Right hindlimb (tissue), 1 donor: Measurements from ENCODE around the gene FOXK2.
"Not testable (repeated sequence)": the region's sequence is repeated elsewhere in the genome, so short reads cannot be mapped to it uniquely, and the experiment has no call there.

Source experiments
- DNase-seq: peaks from one replicate; pipeline ENCODE4 v3.0.0-alpha.2; 2018

Gene FOXK2

GRCh38 chr17:82495844-82496528 lies 23.5 kb upstream of the FOXK2 start:
- DNase-seq, result no peak

GRCh38 chr17:82496529-82497434 lies 22.8 kb upstream of the FOXK2 start:
- peak; percentile 96 for DNase-seq

GRCh38 chr17:82497483-82498405 lies 21.8 kb upstream of the FOXK2 start:
- DNase-seq, result no peak

- DNase-seq, result no peak
These were observed 17.3 kb upstream of the FOXK2 start for GRCh38 chr17:82502207-82502606.

GRCh38 chr17:82503094-82503727 lies 16.3 kb upstream of the FOXK2 start:
- DNase-seq, result no peak

- no peak for DNase-seq
These were observed 15.7 kb upstream of the FOXK2 start for GRCh38 chr17:82503728-82504308.

GRCh38 chr17:82505296-82505695 lies 14.2 kb upstream of the FOXK2 start:
- no peak for DNase-seq

- DNase-seq, result not testable (repeated sequence)
These were observed 13.1 kb upstream of the FOXK2 start for GRCh38 chr17:82506402-82506801.

- DNase-seq, result no peak
These were observed 11.8 kb upstream of the FOXK2 start for GRCh38 chr17:82507631-82508175.

- DNase-seq, result not testable (repeated sequence)
These were observed 7.9 kb upstream of the FOXK2 start for GRCh38 chr17:82511642-82512041.

- DNase-seq, result not testable (repeated sequence)
These were observed 5.7 kb upstream of the FOXK2 start for GRCh38 chr17:82513864-82514263.

GRCh38 chr17:82517230-82517865 lies 2.2 kb upstream of the FOXK2 start:
- DNase-seq, result no peak

GRCh38 chr17:82519971-82520903 lies 705 bp downstream of the FOXK2 start:
- peak; percentile 48 for DNase-seq

- no peak for DNase-seq
These were observed 5.0 kb downstream of the FOXK2 start for GRCh38 chr17:82524540-82524939.

GRCh38 chr17:82525712-82526111 lies 6.2 kb downstream of the FOXK2 start:
- DNase-seq, result no peak

- no peak for DNase-seq
These were observed 8.4 kb downstream of the FOXK2 start for GRCh38 chr17:82527898-82528297.

- DNase-seq, result peak; percentile 68
These were observed 9.1 kb downstream of the FOXK2 start for GRCh38 chr17:82528484-82529265.

- DNase-seq, result no peak
These were observed 10.4 kb downstream of the FOXK2 start for GRCh38 chr17:82529914-82530300.

GRCh38 chr17:82531431-82531881 lies 11.9 kb downstream of the FOXK2 start:
- DNase-seq, result no peak
